ENCODE results near the gene MTUS2. TPM values are rescaled to one million over a fixed set of nuclear protein-coding genes. Genes with fewer than 3 reads are reported as not detected.

Gene MTUS2
- total and polyA plus RNA-seq, 2 donors (not counting 3 experiments of a cell fraction or from before 2014, with no cell fraction given) = not detected

DNA sequence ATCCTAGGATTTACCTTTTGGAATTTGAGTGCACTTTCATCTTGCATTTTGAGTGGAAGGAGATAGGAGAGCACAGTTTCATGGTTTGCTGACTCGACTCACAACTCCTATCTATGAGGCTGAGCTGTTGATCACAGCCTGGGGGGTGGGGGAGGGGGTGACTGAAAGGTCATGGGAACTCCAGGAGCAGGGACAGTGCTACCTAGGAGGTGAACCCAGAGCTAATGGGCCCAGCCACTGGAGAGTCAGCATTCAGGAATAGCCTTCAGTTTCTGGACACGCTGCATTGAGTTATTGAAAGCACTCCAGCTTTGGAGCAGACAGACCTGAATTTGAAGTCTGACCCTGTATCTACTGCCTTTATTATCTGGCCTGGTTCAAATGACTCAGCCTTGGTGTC, 435.4 kb downstream of the MTUS2 start:
- FAIRE-seq = no peak
- ChIA-PET POLR2A (no interaction called here), CTCF (no interaction called here)
- TF ChIP-seq POLR2A (IDR thresholded peaks at IDR 0.05; ENCODE audit: low read depth, low read length) (no peak), MYC (IDR thresholded peaks at IDR 0.05; ENCODE audit: low read depth, low read length) (no peak), GATA2 (IDR thresholded peaks at IDR 0.05; ENCODE audit: insufficient read depth, insufficient read length, low read depth, low read length) (no peak), EZH2 (IDR thresholded peaks at IDR 0.05; ENCODE audit: borderline replicate concordance, low read depth, low read length, severe bottlenecking) (no peak), POLR2AphosphoS5 (IDR thresholded peaks at IDR 0.05; ENCODE audit: insufficient read depth, low read depth, low read length) (no peak), FOS (IDR thresholded peaks at IDR 0.05; ENCODE audit: borderline replicate concordance, insufficient read depth, low read length) (no peak), JUN (IDR thresholded peaks at IDR 0.05; ENCODE audit: borderline replicate concordance, insufficient read depth, insufficient read length, low read depth) (no peak)
- TF ChIP-seq, protein P1, sequence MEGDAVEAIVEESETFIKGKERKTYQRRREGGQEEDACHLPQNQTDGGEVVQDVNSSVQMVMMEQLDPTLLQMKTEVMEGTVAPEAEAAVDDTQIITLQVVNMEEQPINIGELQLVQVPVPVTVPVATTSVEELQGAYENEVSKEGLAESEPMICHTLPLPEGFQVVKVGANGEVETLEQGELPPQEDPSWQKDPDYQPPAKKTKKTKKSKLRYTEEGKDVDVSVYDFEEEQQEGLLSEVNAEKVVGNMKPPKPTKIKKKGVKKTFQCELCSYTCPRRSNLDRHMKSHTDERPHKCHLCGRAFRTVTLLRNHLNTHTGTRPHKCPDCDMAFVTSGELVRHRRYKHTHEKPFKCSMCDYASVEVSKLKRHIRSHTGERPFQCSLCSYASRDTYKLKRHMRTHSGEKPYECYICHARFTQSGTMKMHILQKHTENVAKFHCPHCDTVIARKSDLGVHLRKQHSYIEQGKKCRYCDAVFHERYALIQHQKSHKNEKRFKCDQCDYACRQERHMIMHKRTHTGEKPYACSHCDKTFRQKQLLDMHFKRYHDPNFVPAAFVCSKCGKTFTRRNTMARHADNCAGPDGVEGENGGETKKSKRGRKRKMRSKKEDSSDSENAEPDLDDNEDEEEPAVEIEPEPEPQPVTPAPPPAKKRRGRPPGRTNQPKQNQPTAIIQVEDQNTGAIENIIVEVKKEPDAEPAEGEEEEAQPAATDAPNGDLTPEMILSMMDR (IDR thresholded peaks at IDR 0.05; ENCODE audit: extremely low read depth in 1 of 2, insufficient read depth in 1 of 2, low read depth in 1 of 2, low read length in 2 of 2) = no peak
- TF ChIP-seq, protein P2, sequence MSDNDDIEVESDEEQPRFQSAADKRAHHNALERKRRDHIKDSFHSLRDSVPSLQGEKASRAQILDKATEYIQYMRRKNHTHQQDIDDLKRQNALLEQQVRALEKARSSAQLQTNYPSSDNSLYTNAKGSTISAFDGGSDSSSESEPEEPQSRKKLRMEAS (IDR thresholded peaks at IDR 0.05; ENCODE audit: insufficient read depth, insufficient read length) = no peak
- dilution Hi-C loops (cut with MboI; ENCODE audit: extremely low pct_ligation_motif_present, low sequenced_read_pairs) = no loop called here
- Histone ChIP-seq H3K9me3 (replicated peaks; ENCODE audit: control insufficient read depth, insufficient read depth, low read length) (peaks cover 1% of the 10 kb centered on the region), H3K27me3 (ENCODE audit: control insufficient read depth in 2 of 2, insufficient read depth in 2 of 2, low read length in 2 of 2) (no peaks in the 10 kb centered on the region), H4K20me1 (replicated peaks; ENCODE audit: control insufficient read depth, extremely low read depth, insufficient read depth, low read length) (no peaks in the 10 kb centered on the region), H3K4me3 (replicated peaks in 1 of 3; ENCODE audit: insufficient read depth in 1 of 3, low read depth in 1 of 3, low read length in 3 of 3) (no peak overlapping the region), H3K36me3 (ENCODE audit: control insufficient read depth in 2 of 2, extremely low read depth in 1 of 2, insufficient read depth in 2 of 2, low read length in 2 of 2) (no peaks in the 10 kb centered on the region), H3K79me2 (ENCODE audit: control insufficient read depth, insufficient read depth, low read length) (no peaks in the 10 kb centered on the region), H3K9me1 (replicated peaks; ENCODE audit: control insufficient read depth, extremely low read depth, insufficient read depth, low read length) (no peaks in the 10 kb centered on the region), H3K27ac (ENCODE audit: insufficient read depth, low read depth, low read length) (no peak overlapping the region), H3K4me2 (ENCODE audit: insufficient read depth, low read length) (no peak overlapping the region), H2AFZ (ENCODE audit: low read depth, low read length) (no peak overlapping the region), H3K9ac (replicated peaks; ENCODE audit: extremely low read depth, insufficient read depth, low read length) (no peak overlapping the region), H3K4me1 (ENCODE audit: control insufficient read depth, extremely low read depth, insufficient read depth, low read length) (no peaks in the 10 kb centered on the region)
- no TSS peak for BruUV-seq (replicated peaks)
- DNase-seq (ENCODE audit: low read depth, low spot score) = no peak
- intact Hi-C loops (cut with micrococcal nuclease) = no loop called here
